Renal cortex interstitium (tissue), 11 donors: ENCODE data around the gene PSMC6. TPM values are rescaled to one million over a fixed set of nuclear protein-coding genes. Genes with fewer than 3 reads are reported as not detected.
"Not testable (repeated sequence)": the region's sequence is repeated elsewhere in the genome, so short reads cannot be mapped to it uniquely, and the experiment has no call there.

Experiments
- DNase-seq, 11 donors: peaks; one replicate each; pipeline ENCODE4 v3.0.0-alpha.2; 2013; ENCODE audit warnings: low read depth in 9 of 11, low spot score in 4 of 11; ENCODE audit errors: extremely low read depth in 1 of 11
- polyA plus RNA-seq, 3 donors: library from polyadenylated mRNA; unstranded; fragments of 120-200 nt; gene quantifications; one replicate each; pipeline ENCODE4 v1.2.1, GENCODE V29; 2013; ENCODE audit not compliant: insufficient read length in 3 of 3

PSMC6 gene
- polyA plus RNA-seq, 3 donors = 124 to 157 (median 154) TPM

GRCh38 chr14:52741865-52742264, 34.9 kb downstream of the PSMC6 start:
- no peak for DNase-seq

GRCh38 chr14:52748647-52749292, 41.8 kb downstream of the PSMC6 start:
- DNase-seq = no peak

- DNase-seq = no peak
Observed at GRCh38 chr14:52755607-52756316, 48.8 kb downstream of the PSMC6 start.

- no peak for DNase-seq
Observed at GRCh38 chr14:52759145-52759544, 52.1 kb downstream of the PSMC6 start.

GRCh38 chr14:52762923-52763322, 55.9 kb downstream of the PSMC6 start:
- DNase-seq = not testable (repeated sequence)

- DNase-seq = no peak
Observed at GRCh38 chr14:52767058-52767833, 60.2 kb downstream of the PSMC6 start.

- DNase-seq = no peak
Observed at GRCh38 chr14:52769887-52770286, 62.9 kb downstream of the PSMC6 start.

GRCh38 chr14:52776816-52777215, 69.8 kb downstream of the PSMC6 start:
- no peak for DNase-seq

Other genes starting within 250 kb of the PSMC6 start
- gene TXNDC16, start 154.7 kb upstream of the PSMC6 start, polyA plus RNA-seq = 10 to 100 TPM; 18.4 to 23.1 (median 19.7) TPM
- 1 to 10 TPM; 5.9 to 9.1 (median 8.2) TPM for gene GPR137C, start 154.4 kb upstream of the PSMC6 start, polyA plus RNA-seq
- 10 to 100 TPM; 23.7 to 34.8 (median 25.6) TPM for gene ERO1A, start 11.6 kb upstream of the PSMC6 start, polyA plus RNA-seq
- gene STYX, start 23.0 kb downstream of the PSMC6 start, polyA plus RNA-seq = 10 to 100 TPM; 13.5 to 19.0 (median 15.3) TPM
- 10 to 100 TPM; 32.2 to 38.9 (median 34.5) TPM for gene GNPNAT1, start 84.4 kb downstream of the PSMC6 start, polyA plus RNA-seq
- gene FERMT2, start 243.8 kb downstream of the PSMC6 start, polyA plus RNA-seq = 100 to 1,000 TPM; 158 to 191 (median 159) TPM